GM12874 (cell line): ENCODE data around the gene L3MBTL3.
A peak's percentile ranks its signal among the peaks of the same experiment; 100 is the strongest.

Experiments used
- TF ChIP-seq, protein P1 (sequence below): IDR thresholded peaks from 2 replicates; pipeline ENCODE4 v1.5.1; 2011; ENCODE audit warnings: low read depth, mild to moderate bottlenecking, control low read depth, low read length, moderate library complexity; ENCODE audit not compliant: insufficient read depth

The L3MBTL3 gene

DNA sequence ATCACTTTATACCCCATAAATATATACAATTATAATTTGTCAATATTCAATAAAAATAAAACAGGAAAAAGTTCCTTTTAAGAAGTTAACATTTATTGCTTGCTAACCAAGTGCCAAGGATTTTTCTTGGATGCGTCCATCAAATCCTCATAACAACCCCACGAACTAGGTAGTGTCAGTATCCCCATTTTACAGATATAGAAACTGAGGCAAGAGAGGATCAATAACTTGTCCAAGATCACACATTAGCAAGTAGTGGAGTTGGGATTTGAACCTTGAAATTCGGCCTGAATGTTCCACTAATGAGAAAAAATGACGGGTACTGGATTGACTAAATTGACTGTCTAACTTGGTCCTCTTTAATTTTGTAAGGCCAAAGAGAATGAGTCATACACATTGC is 5.7 kb upstream of the L3MBTL3 start:
- TF ChIP-seq, protein P1, sequence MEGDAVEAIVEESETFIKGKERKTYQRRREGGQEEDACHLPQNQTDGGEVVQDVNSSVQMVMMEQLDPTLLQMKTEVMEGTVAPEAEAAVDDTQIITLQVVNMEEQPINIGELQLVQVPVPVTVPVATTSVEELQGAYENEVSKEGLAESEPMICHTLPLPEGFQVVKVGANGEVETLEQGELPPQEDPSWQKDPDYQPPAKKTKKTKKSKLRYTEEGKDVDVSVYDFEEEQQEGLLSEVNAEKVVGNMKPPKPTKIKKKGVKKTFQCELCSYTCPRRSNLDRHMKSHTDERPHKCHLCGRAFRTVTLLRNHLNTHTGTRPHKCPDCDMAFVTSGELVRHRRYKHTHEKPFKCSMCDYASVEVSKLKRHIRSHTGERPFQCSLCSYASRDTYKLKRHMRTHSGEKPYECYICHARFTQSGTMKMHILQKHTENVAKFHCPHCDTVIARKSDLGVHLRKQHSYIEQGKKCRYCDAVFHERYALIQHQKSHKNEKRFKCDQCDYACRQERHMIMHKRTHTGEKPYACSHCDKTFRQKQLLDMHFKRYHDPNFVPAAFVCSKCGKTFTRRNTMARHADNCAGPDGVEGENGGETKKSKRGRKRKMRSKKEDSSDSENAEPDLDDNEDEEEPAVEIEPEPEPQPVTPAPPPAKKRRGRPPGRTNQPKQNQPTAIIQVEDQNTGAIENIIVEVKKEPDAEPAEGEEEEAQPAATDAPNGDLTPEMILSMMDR = no peak

DNA sequence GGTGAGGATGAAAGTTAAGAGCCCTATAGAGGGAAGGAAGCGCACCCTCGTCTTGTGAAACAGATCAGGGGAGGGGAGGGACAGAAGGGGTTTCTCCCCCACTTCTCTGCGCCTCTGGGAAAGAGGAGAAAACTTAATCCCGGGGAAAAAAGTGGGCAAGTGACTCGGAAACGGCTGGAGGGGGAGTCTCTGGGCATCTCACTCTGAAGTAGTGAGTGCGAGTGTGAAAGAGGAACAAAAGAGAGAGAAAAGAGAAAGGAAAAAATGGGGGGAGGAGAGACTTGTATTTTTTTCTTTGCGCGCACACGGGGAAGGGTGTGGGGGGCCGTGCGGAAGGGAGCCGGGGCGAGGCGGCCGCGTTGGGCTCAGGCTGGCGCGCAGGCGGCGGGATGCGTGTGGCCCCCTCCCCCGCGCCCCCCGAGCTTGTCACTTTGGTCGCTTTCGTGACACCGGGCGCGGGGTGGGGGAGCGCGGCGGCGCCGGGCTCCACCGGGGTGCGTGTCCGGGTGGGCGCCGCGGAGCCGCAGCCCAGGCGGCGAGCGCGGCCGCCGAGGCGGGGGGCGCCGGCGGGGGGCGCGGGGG is 454 bp downstream of the L3MBTL3 start:
- TF ChIP-seq, protein P1 = no peak

DNA sequence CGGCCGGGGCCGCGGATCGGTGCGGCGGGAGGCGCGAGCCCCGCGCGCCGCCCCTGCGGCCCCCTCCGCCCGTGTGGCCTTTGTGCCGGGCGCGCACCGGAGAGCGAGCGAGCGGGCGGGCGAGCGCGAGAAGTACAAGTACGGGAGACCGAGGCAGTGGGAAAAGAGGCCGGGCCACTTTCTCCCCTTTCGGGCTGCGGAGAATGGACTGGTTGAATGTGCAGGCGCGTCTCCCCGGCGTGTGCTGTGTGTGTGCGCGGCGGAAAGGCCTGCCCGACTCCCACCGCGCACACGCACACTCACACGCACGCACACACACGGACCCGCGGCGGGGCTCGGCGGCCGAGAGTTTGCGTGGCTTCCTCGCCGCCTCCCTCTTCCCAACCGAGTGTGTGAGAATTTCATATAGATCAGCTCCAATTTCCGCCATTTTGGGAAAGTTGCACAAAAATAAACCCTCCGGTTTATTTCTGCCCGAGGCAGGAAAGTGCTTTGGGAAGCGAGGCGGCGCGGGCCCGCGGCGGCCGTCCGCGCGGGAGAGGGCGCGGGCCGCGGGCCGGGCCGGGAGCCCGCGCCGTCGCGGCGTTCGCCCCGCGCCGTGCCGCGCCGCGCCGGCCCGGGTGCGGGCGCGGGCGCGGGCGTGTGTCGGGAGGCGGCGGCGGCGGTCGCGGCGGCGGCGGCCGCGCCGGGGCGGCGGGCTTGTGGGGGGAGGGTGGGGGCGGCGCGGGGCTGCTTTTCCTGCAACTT is 1.1 kb downstream of the L3MBTL3 start:
- TF ChIP-seq, protein P1 = no peak

DNA sequence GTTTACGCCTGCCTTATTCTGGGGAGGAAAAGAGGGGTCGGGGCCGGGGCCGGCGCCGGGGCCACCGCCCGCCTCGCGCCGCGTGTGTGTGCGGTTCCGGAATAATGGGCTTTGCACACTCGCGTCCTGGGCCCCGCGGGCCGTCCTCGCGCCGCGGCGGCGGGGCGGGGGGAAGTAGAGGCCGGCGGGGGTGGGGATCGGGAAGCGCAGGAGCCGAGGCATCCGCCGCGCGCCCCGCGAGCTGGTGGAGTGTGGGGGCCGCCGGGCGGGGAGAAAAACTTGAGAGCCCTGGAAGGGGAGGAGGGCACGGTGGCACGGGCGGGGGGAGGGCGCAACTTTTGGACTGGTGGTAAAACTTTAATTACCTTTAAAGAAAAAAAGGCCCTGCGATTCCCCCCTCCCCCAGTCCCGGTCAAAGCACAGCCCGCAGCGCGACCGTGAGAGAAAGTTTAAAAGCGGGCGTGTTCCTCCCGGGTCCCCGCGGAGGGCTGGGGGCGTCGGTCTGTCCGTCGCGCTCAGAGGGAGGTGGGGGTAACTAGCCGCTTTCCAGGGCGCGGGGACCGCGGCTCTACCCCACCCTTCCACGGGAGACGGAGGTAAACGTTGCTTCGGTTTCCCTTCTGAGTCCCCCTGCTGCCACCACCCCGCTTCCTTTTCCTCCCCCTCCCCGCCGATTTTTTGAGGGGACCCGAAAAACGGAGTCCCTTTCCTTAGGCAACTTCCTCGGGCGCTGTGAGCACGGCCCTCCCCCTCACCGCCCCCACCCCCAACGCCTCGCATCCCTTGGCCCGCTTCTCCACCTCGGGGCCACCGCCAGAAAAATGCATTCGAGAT is 1.9 kb downstream of the L3MBTL3 start:
- TF ChIP-seq, protein P1 = no peak

DNA sequence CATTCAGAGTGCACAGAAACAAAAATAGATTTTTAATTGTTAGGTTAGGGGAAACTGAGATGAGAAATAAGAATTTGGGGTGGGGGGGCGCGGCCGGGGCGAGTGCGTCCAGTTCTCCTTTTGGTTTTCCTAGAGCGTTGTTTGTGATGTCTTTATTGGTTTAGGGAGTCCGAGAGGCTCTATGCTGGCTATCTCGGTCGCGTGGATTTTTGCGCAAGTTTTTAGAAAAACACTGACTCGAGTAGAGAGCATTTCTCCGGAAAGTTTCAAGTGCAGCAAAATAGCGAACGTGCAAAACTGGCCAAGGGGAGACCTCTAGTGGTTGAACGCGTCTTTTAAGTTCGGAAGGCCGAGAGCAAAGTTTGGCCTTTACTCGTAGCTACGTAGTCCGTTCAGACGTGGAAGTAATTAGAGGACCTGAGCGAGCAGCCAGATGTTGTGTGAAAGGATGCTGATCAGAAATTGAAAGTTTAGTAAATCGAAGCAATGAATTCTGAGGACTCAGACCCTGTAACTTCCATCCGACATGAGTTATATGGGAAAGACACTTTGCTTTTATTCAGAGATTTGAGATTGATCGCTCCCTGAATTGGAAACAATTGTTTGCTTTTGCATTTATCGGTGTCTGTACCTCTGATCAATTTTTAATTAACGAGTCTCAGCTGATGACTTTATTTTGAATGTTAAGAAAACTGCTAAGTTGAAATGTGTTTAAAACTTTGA is 2.7 kb downstream of the L3MBTL3 start:
- TF ChIP-seq, protein P1 = peak; percentile 73

DNA sequence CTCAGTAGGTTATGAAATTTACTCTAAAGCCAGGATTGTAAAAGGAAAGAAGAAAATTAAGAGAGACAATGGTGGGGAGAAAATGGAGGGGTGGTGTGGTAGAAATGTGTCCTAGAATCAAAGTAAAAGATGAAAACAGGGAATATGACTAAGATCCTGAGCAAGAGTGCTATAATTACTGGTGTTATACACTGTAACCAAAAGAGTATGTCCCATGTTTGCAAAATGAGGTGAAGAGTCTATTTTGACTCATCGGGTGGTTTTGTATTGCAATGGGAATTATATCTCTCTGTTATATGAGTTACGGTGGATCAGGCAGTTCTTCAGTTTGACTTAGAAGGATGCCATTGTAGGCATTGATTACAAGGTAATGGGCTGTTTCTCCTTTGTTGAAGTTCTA is 8.5 kb downstream of the L3MBTL3 start:
- TF ChIP-seq, protein P1 = no peak

DNA sequence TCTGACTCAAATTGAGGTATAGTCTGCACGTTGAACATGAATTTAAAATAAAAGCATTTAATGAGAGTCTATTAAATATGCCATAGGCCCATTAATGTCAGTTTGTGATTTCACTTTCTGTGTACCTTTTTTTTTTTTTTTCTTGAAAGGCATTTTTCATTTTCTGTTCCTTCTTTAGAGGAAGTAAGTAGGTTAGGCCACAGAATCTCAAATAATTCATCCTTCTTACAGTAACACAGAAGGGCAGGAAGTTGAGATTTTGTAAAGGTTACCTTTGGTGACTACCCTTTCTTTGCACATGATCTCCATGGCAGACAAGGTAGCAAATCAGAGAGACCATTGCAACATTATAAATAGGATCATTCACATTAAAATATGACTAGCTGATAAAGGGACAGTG is 9.6 kb downstream of the L3MBTL3 start:
- TF ChIP-seq, protein P1 = no peak
